ENCODE measurements around the gene SLC22A1. TPM values are rescaled to one million over a fixed set of nuclear protein-coding genes. Genes with fewer than 3 reads are reported as not detected.

The SLC22A1 gene
- total and polyA plus RNA-seq, 2 of the 13 experiments (the other 11 are each of a cell fraction or from before 2014, with no cell fraction given), result 0.80 to 0.87 TPM

- TF ChIP-seq SNAPC4 (CRISPR knock-in tag; IDR thresholded peaks at IDR 0.05), result 0 out of 2 replicates have a peak, but pooled peaks have one; percentile 23
- TF ChIP-seq ARID2 (CRISPR knock-in tag; IDR thresholded peaks at IDR 0.05; ENCODE audit: borderline replicate concordance), result no peak
- TF ChIP-seq NR0B2 (CRISPR knock-in tag; IDR thresholded peaks at IDR 0.05), result no peak
- 0 out of 2 replicates have a peak, but pooled peaks have one; percentile 46 for TF ChIP-seq SIX4 (CRISPR knock-in tag; IDR thresholded peaks at IDR 0.05)
- TF ChIP-seq ZNF703 (CRISPR knock-in tag; IDR thresholded peaks at IDR 0.05; ENCODE audit: borderline replicate concordance), result peak; percentile 95; the same call in 1 of the 2 replicates
- TF ChIP-seq ZNF33A (CRISPR knock-in tag; IDR thresholded peaks at IDR 0.05; ENCODE audit: borderline replicate concordance), result no peak
- peak; percentile 97 for TF ChIP-seq ZBTB7B (CRISPR knock-in tag; IDR thresholded peaks at IDR 0.05)
- TF ChIP-seq ZNF333 (CRISPR knock-in tag; IDR thresholded peaks at IDR 0.05; ENCODE audit: borderline replicate concordance), result 0 out of 2 replicates have a peak, but pooled peaks have one; percentile 54
- TF ChIP-seq ZBTB38 (CRISPR knock-in tag; IDR thresholded peaks at IDR 0.05), result peak; percentile 59; the same call in 1 of the 2 replicates
- peak; percentile 33; the same call in 1 of the 2 replicates for TF ChIP-seq ZFX (CRISPR knock-in tag; IDR thresholded peaks at IDR 0.05; ENCODE audit: low read depth)
- no peak for TF ChIP-seq ZNF484 (CRISPR knock-in tag; IDR thresholded peaks at IDR 0.05; ENCODE audit: borderline replicate concordance, low read depth)
- TF ChIP-seq NFIB (CRISPR knock-in tag; IDR thresholded peaks at IDR 0.05; ENCODE audit: borderline replicate concordance), result no peak
- no peak for TF ChIP-seq MAFG (CRISPR knock-in tag; IDR thresholded peaks at IDR 0.05)
- TF ChIP-seq RFX3 (CRISPR knock-in tag; IDR thresholded peaks at IDR 0.05), result peak; percentile 80
- peak; percentile 46; the same call in 1 of the 2 replicates for TF ChIP-seq ZNF263 (CRISPR knock-in tag; IDR thresholded peaks at IDR 0.05)
- TF ChIP-seq PLSCR1 (CRISPR knock-in tag; IDR thresholded peaks at IDR 0.05; ENCODE audit: borderline replicate concordance), result no peak
- TF ChIP-seq IKZF4 (CRISPR knock-in tag; IDR thresholded peaks at IDR 0.05; ENCODE audit: borderline replicate concordance, low read depth, not compliant biosample characterization), result peak; percentile 62
- TF ChIP-seq THAP8 (CRISPR knock-in tag; IDR thresholded peaks at IDR 0.05; ENCODE audit: borderline replicate concordance), result no peak
- TF ChIP-seq DPF2 (CRISPR knock-in tag; IDR thresholded peaks at IDR 0.05; ENCODE audit: borderline replicate concordance, low read depth), result peak; percentile 89
- 0 out of 2 replicates have a peak, but pooled peaks have one; percentile 71 for TF ChIP-seq ATRX (CRISPR knock-in tag; IDR thresholded peaks at IDR 0.05; ENCODE audit: borderline replicate concordance)
Measured at GRCh38 chr6:160137130-160137988, 15.7 kb downstream of the SLC22A1 start (continued).

All from HepG2 (cell line).